GM21529 (cell line): ENCODE data around the gene CABP2.

ENCODE experiments used
- ATAC-seq: cut with Tn5 transposase; IDR thresholded peaks from one replicate; pipeline ENCODE4 v1.9.1; 2021; ENCODE audit not compliant: unreplicated experiment

CABP2 gene

DNA sequence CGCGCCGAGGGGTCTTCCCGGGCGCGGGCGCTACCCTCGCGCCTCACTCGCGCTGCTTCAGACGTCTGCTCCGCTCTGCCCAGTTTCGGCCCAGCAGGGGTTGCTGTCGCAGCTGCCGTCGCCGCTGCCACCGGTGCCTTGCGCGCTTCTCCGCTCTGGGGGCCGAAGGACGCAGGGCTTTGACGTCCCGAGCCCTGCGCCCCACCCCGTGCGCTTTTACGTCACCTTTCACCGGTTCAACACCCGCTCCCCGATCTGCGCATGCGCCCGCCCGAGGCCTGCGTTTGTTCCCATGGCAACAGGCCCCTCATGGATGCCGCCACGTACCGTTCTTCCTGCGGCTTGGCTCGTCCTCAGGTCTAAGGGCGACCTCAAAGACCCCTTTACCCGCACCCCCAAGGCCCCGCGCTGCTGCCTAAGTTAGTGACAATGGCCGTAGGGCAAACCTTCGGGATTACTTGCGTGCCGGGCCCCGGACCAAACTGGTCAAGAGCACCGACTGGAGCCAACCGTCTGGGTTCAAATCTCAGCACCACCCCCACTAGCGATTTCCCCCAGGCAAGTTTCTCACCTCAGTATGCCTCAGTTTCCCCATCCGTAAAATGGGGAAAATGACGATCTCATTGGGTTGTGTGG lies 14.6 kb downstream of the CABP2 start:
- peak; percentile 39 for ATAC-seq

- peak; percentile 67 for ATAC-seq
Observed at GRCh38 chr11:67507864-67508485, 15.3 kb downstream of the CABP2 start, which contains the start of gene CDK2AP2. CDK2AP2 (minus strand) TSS chr11:67508162; CDS start chr11:67508082, 80 bp downstream.

DNA sequence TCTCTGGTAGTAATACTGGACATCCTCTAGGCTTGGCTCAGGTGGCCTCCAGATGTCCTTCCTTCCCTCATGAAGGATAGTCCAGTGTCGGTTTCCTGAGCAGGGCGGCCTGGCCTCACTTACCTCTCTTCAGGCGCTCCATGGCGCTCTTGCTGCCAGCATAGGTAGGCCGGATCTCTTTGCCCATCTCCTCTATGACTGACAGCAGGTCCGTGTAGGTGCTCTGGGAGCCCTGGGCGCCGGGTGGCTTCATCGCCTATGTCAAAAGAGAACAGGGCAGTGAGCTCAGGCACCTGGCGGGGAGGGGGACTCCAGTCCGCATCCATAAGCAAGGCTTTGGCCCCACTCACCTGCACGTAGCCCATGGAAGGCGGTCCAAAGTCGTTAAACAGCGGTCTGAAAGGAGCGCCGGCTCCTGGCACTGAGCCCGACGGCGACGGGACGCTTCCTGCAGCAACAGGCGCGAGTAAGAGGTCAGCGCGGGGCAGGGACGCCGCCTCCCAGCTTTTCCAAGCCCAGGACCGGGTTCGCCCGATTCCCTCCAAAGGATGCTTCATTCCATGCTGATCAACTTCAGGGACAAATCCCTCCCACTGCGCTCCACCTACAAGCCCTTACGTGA lies 15.9 kb downstream of the CABP2 start:
- no peak for ATAC-seq

- ATAC-seq, result no peak
Observed at GRCh38 chr11:67506426-67507051, 16.7 kb downstream of the CABP2 start.

GRCh38 chr11:67505605-67506396 lies 17.4 kb downstream of the CABP2 start:
- ATAC-seq, result peak; percentile 27

GRCh38 chr11:67504950-67505581 lies 18.2 kb downstream of the CABP2 start, which contains the start of gene PITPNM1:
PITPNM1 (minus strand) TSS chr11:67505363; CDS start chr11:67504180, 1,183 bp downstream.
- ATAC-seq, result peak; percentile 26

DNA sequence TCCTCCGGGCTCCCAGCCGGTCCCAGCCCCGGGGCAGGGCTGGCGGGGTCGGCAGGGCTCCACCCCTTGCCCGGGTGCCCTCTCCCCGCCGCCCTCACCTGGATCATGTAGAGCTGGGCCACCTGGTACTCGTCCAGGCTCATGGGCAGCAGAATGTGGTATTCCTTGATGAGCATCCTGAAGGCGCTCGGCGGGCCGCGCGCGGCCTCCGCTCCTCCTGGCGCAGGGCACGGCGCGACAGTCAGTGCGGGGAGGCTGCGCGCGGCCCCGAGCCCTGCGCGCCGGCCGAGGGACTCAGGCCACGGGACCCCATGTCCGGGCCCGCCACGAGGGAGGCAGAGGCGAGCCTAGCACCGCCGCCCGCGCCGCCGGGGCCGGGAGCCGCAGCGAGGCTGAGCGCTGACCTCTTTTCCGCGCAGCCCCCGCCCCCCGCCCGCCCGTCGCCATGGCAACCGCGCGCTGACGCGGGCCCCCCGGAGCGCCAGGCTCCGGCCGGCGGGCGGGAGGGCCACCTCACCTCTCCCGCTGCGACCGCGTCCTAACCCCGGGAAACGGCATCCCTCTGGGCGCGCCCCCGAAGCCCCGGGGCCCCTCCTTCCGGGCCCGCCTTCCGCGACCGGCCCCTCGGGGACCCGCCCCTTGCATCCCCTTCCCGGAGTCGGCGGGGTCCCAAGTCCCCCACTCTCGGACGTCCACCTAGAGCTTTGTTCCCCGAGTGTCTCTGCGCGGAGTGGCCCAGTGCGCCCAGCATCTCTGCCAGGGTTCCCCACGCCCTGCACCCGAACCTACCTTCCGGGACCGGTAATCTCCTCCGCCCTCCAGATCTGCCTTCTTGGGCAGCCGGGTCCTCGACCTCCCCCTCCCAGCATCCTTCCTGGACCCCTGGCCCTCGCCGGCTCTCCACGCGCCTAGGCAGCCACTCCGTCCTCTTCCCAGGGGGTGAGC lies 19.0 kb downstream of the CABP2 start:
- no peak for ATAC-seq

DNA sequence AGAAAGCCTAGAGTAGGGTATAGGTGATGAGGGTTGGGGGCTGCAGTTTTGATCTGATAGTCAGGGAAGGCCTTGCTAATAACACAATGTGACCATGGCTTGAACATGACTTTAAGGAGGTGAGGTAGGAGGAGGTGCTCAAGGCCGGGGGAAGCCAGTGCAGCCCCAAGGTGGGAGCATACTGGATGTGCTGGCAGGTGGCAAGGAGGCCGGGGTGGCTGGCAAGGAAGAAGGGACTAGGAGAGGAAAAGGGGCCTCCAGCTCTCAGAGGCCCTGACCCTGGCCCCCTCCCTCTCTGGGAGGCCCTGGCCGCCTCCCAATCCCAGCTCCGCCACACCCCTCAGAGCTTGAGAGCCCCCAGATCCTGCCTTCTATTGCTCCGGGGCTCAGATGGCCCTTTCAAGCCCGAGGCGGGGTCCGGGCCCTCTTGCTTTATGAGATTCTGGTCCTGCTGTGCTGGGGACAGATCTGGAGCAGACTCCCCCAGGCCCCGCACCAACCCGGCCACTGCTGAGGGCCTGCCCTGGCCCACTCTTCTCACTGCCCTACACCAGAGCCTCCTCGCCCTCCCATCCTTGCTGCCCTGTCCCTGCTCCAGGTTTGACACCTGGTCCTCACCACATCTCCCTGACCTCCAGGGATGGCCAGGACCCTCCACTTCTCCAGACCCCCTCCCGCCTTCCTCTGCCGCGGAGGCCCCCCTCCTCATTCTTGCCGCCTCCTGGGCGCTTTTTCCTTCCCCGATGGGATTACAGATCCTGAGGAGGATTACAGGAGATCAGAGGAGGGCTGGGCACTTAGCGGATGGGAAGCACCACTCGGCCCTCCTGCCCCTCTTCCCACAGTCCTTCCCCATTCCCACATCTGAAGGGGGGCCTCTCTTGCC lies 19.9 kb downstream of the CABP2 start:
- no peak for ATAC-seq

- no peak for ATAC-seq
Observed at GRCh38 chr11:67502328-67502979, 20.8 kb downstream of the CABP2 start.

DNA sequence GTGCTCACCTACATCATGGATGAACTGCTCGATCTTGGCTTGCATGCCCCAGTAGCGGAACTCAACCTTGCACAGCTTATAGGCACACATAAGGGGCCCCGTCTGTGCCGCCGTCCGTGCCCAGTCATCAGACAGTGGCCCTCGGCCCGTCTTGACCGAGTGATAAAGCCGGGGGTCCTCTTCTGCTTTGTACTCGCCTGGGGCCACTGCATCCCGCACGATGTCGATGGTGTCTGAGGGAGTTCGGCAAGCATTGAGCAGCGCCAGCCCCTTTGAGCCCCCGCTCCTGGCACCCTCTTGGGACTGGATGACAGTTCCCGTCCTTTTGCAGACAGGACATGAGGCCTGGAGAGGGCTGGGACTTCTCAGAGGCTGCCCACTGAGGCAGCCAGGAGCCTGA lies 21.4 kb downstream of the CABP2 start:
- ATAC-seq, result no peak

GRCh38 chr11:67500831-67501715 lies 22.2 kb downstream of the CABP2 start:
- ATAC-seq, result no peak

DNA sequence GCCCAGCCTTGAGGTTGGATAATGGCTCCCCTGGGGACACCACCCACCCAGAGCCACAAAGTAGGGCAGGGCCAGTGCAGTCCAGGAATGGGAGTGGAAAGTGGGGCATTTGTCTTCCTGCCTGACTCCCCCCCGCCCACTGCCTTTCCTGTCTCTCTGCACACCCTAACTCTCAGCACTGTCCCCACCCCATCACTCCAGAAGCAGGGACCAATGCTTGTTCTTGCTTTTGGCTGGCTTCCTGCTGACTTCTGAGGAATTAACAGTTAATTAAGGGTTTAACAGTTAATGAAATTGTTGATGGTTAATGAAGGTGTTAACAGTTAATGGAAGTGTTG lies 22.8 kb downstream of the CABP2 start:
- ATAC-seq, result no peak

DNA sequence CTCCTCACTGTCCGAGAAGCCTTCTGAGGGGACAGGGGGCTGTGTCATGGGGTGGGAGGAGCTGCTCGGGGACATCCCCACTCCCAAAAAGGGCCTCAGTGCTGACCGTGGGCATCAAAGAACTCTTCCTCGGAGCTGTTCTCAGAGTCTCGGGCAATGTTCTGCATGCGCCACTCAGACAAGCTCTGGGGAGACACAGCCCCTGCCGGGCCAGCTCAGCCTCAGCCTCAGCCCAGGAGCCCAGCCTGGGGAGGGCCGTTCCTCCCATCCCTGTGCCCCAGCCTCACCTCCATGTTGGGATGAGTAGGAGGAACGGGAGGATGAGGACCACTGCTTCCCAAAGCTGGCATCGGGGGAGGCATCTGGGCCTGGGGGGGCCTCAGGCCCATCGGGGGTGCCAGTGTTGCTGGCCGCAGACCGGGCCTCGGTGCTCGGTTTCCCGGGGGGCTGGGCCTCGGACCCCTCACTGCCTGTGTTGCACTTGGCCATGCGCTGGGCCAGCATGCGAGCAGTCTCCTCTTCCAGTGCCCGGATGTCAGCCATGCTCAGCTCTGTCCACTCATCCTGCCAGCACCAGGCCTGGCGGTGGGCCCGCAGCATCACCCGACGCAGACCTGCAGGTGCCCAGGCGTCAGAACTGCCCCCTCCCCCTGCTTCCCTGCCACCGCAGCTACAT lies 23.3 kb downstream of the CABP2 start:
- ATAC-seq, result no peak

DNA sequence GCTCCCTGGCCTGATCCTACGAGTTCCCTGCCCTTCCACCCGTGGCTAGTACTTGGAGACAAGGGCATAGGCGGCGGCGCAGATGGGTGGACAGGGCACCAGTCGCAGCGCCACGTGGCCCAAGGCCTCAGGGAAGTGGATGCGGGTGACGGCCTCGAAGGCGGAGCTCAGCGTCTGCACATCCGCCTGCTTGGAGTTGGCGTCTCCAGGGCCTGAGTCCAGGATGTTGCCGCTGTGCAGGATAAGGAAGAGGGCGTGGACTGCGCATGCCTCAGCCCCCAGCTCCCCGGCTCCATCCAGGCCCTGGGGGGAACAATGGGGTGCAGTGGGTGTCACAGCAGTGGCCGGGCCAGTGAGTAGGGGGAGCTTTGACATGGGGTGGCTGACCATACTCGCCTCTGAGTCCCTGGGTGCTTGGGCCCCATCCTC lies 24.7 kb downstream of the CABP2 start:
- ATAC-seq, result no peak

GRCh38 chr11:67497656-67498291 lies 25.5 kb downstream of the CABP2 start:
- no peak for ATAC-seq

GRCh38 chr11:67496113-67496512 lies 27.1 kb downstream of the CABP2 start:
- no peak for ATAC-seq
